ENCODE data around the gene ADARB1. TPM values are rescaled to one million over a fixed set of nuclear protein-coding genes. Genes with fewer than 3 reads are reported as not detected.

ADARB1 gene
- polyA plus RNA-seq, 3 donors: 0.40 to 2.6 (median 1.0) TPM

DNA sequence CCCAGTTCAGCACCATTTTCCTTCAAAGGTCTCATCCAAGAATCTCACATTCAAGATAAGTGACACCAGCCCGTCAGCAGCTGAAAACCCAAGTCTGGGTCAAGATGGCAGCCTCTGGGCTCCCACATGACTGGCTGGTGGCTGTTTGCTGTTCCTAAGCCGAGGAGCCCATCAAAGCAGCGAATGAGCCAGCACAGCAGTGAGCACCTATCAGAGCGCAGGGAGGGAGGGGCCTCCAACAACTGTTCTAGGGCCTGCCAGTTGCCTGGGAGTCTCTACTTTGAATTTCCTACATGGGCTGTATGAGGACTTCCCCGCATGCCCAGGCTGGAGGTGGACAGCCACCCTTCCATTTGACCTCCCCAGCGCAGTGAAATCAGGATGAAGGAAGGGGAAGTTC lies 102.7 kb downstream of the ADARB1 start:
- WGBS (ENCODE audit: insufficient coverage): 89% methylated on average over 4 of the region's 6 CpGs
- no peak overlapping the region for H3K9ac ChIP-seq (ENCODE audit: insufficient read depth, low read length, poor library complexity, severe bottlenecking)
- H3K4me2 ChIP-seq (replicated peaks; ENCODE audit: extremely low read depth, low read length, poor library complexity, severe bottlenecking): no peak overlapping the region
- no peak overlapping the region for H3K4me3 ChIP-seq (replicated peaks in 1 of 3; ENCODE audit: low read depth in 2 of 3, low read length in 3 of 3)
- H3K27ac Mint-ChIP-seq: no peak overlapping the region
- H3K27me3 ChIP-seq (ENCODE audit: control insufficient read depth in 2 of 2, insufficient read depth in 2 of 2, low read length in 2 of 2): no peaks in the 10 kb centered on the region
- no peaks in the 10 kb centered on the region for H3K9me3 ChIP-seq (replicated peaks in 1 of 2; ENCODE audit: control insufficient read depth in 1 of 2, insufficient read depth in 1 of 2, low read length in 2 of 2)
- no peaks in the 10 kb centered on the region for H3K4me1 ChIP-seq (ENCODE audit: control insufficient read depth in 1 of 2, insufficient read depth in 2 of 2, low read length in 2 of 2)
- DNase-seq: no peak
- H3K27me3 Mint-ChIP-seq (ENCODE audit: low read depth in 3 of 3): peaks cover 0 to 1% (median 0%) of the 10 kb centered on the region in 3 donors
- H3K4me1 Mint-ChIP-seq: no peaks in the 10 kb centered on the region
- no peaks in the 10 kb centered on the region for H3K79me2 ChIP-seq (ENCODE audit: insufficient read depth, low read length)
- H3K36me3 ChIP-seq (replicated peaks in 1 of 2; ENCODE audit: control insufficient read depth in 1 of 2, insufficient read depth in 2 of 2, low read length in 2 of 2): peaks cover 0 to 4% of the 10 kb centered on the region in 2 donors
- intact Hi-C loops (cut with micrococcal nuclease): no loop called here
- H3K36me3 Mint-ChIP-seq: peaks cover 16 to 20% of the 10 kb centered on the region in 2 donors
- TF ChIP-seq, protein P1, sequence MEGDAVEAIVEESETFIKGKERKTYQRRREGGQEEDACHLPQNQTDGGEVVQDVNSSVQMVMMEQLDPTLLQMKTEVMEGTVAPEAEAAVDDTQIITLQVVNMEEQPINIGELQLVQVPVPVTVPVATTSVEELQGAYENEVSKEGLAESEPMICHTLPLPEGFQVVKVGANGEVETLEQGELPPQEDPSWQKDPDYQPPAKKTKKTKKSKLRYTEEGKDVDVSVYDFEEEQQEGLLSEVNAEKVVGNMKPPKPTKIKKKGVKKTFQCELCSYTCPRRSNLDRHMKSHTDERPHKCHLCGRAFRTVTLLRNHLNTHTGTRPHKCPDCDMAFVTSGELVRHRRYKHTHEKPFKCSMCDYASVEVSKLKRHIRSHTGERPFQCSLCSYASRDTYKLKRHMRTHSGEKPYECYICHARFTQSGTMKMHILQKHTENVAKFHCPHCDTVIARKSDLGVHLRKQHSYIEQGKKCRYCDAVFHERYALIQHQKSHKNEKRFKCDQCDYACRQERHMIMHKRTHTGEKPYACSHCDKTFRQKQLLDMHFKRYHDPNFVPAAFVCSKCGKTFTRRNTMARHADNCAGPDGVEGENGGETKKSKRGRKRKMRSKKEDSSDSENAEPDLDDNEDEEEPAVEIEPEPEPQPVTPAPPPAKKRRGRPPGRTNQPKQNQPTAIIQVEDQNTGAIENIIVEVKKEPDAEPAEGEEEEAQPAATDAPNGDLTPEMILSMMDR (IDR thresholded peaks at IDR 0.05): no peak
- no peak overlapping the region for H2AFZ ChIP-seq (ENCODE audit: insufficient read depth, low read depth, low read length, poor library complexity, severe bottlenecking)
- H4K20me1 ChIP-seq (ENCODE audit: insufficient read depth, low read length): no peaks in the 10 kb centered on the region
- no peaks in the 10 kb centered on the region for H3K9me3 Mint-ChIP-seq
- no peak overlapping the region for H3K27ac ChIP-seq (ENCODE audit: low read depth in 1 of 2, low read length in 2 of 2)
- no peak overlapping the region for H3K4me3 Mint-ChIP-seq

DNA sequence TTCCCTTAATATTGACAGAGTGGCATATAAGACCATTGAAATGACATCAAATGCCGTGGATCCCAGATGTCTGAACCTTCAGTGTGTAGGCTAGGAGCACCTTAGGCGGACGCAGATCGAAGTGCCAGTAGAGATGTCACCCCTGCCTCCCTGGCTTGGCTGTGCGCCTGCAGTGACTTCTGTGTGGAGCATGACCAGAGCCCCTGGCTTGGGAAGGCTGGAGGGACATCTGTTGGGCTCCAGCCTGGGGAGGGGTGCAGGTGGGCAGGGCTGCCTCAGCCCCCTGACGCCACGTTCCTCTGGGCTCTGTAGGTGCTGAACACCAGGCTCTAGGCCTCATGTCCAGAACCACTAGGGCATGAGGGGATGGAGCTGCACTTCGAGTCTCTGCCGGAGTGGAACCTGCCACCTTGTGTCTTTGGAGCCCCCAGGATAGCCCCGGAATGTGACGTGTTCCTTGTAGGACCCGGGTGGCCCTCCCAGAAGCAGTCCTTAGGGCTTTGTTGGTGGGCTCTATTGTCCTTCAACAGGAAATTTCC lies 103.8 kb downstream of the ADARB1 start:
- Histone ChIP-seq H4K20me1 (ENCODE audit: insufficient read depth, low read length) (no peaks in the 10 kb centered on the region), H3K4me1 (ENCODE audit: control insufficient read depth in 1 of 2, insufficient read depth in 2 of 2, low read length in 2 of 2) (no peaks in the 10 kb centered on the region), H3K27ac (ENCODE audit: low read depth in 1 of 2, low read length in 2 of 2) (no peak overlapping the region), H3K9ac (ENCODE audit: insufficient read depth, low read length, poor library complexity, severe bottlenecking) (no peak overlapping the region), H2AFZ (ENCODE audit: insufficient read depth, low read depth, low read length, poor library complexity, severe bottlenecking) (no peak overlapping the region), H3K27me3 (ENCODE audit: control insufficient read depth in 2 of 2, insufficient read depth in 2 of 2, low read length in 2 of 2) (no peaks in the 10 kb centered on the region), H3K9me3 (replicated peaks in 1 of 2; ENCODE audit: control insufficient read depth in 1 of 2, insufficient read depth in 1 of 2, low read length in 2 of 2) (no peaks in the 10 kb centered on the region), H3K4me2 (replicated peaks; ENCODE audit: extremely low read depth, low read length, poor library complexity, severe bottlenecking) (no peak overlapping the region), H3K79me2 (ENCODE audit: insufficient read depth, low read length) (no peaks in the 10 kb centered on the region), H3K36me3 (replicated peaks in 1 of 2; ENCODE audit: control insufficient read depth in 1 of 2, insufficient read depth in 2 of 2, low read length in 2 of 2) (peaks cover 0 to 4% of the 10 kb centered on the region in 2 donors), H3K4me3 (replicated peaks in 1 of 3; ENCODE audit: low read depth in 2 of 3, low read length in 3 of 3) (no peak overlapping the region)
- TF ChIP-seq, protein P1 (IDR thresholded peaks at IDR 0.05): no peak
- H3K9me3 Mint-ChIP-seq: no peaks in the 10 kb centered on the region
- DNase-seq: no peak
- WGBS (ENCODE audit: insufficient coverage): 98% methylated on average over 12 of the region's 12 CpGs
- H3K4me1 Mint-ChIP-seq: no peaks in the 10 kb centered on the region
- H3K36me3 Mint-ChIP-seq: peaks cover 18 to 24% of the 10 kb centered on the region in 2 donors
- intact Hi-C loops (cut with micrococcal nuclease): no loop called here
- no peak overlapping the region for H3K4me3 Mint-ChIP-seq
- H3K27ac Mint-ChIP-seq: no peak overlapping the region
- peaks cover 0 to 1% (median 0%) of the 10 kb centered on the region in 3 donors for H3K27me3 Mint-ChIP-seq (ENCODE audit: low read depth in 3 of 3)

Measured in CD14-positive monocyte (primary cell).